HEK293T (cell line): ENCODE measurements around the gene CDK8.

Experiments used
- CTCF ChIA-PET: fragments of 350-600 bp; formaldehyde crosslinking; extraction: SDS; loops from one replicate; lab custom pipeline; 2021; ENCODE audit warnings: antibody characterized with exemption, inconsistent platforms; lab: Yijun Ruan, JAX
- POLR2A ChIA-PET: fragments of 350-600 bp; formaldehyde crosslinking; extraction: SDS; loops from one replicate; lab custom pipeline; 2020; ENCODE audit warnings: antibody characterized with exemption, inconsistent platforms; lab: Yijun Ruan, JAX
- DNase-seq: peaks from one replicate; pipeline ENCODE4 v3.0.0; 2012; ENCODE audit warnings: mixed read lengths; ENCODE audit errors: extremely low spot score
- ARNT ChIP-seq: fragments of 450-650 bp; IDR thresholded peaks from 2 replicates; pipeline ENCODE4 v1.6.1; 2017; ENCODE audit warnings: mild to moderate bottlenecking
- BHLHE40 ChIP-seq: fragments of 450-650 bp; IDR thresholded peaks from 2 replicates; pipeline ENCODE4 v1.6.1; 2016; ENCODE audit warnings: mild to moderate bottlenecking, moderate library complexity, borderline replicate concordance
- CTBP1 ChIP-seq: fragments of 450-650 bp; IDR thresholded peaks from 2 replicates; pipeline ENCODE4 v1.6.1; 2016; ENCODE audit warnings: borderline replicate concordance
- ELF4 ChIP-seq: fragments of 450-650 bp; IDR thresholded peaks from 2 replicates; pipeline ENCODE4 v1.6.1; 2017; ENCODE audit warnings: antibody characterized with exemption
- FOXA1 ChIP-seq: fragments of 450-650 bp; IDR thresholded peaks from 2 replicates; pipeline ENCODE4 v1.6.1; 2016; ENCODE audit warnings: mild to moderate bottlenecking
- FOXK2 ChIP-seq: fragments of 450-650 bp; IDR thresholded peaks from 2 replicates; pipeline ENCODE4 v1.6.1; 2016; ENCODE audit warnings: mild to moderate bottlenecking
- FOXM1 ChIP-seq: fragments of 450-650 bp; IDR thresholded peaks from 2 replicates; pipeline ENCODE4 v1.6.1; 2017; ENCODE audit warnings: mild to moderate bottlenecking, borderline replicate concordance
- HDGF ChIP-seq: fragments of 450-650 bp; IDR thresholded peaks from 2 replicates; pipeline ENCODE4 v1.6.1; 2017; ENCODE audit warnings: antibody characterized with exemption, borderline replicate concordance
- L3MBTL2 ChIP-seq: fragments of 450-650 bp; conservative IDR thresholded peaks from 2 replicates; pipeline ENCODE4 v1.6.1; 2016; ENCODE audit warnings: mild to moderate bottlenecking
- LEF1 ChIP-seq: fragments of 450-650 bp; IDR thresholded peaks from 2 replicates; pipeline ENCODE4 v1.6.1; 2017; ENCODE audit warnings: mild to moderate bottlenecking, borderline replicate concordance
- NFRKB ChIP-seq: fragments of 450-650 bp; IDR thresholded peaks from 2 replicates; pipeline ENCODE4 v1.6.1; 2016; ENCODE audit warnings: mild to moderate bottlenecking, moderate library complexity
- SP1 ChIP-seq: fragments of 450-650 bp; IDR thresholded peaks from 2 replicates; pipeline ENCODE4 v1.6.1; 2017
- SUZ12 ChIP-seq: fragments of 450-650 bp; IDR thresholded peaks from 2 replicates; pipeline ENCODE4 v1.6.1; 2016; ENCODE audit warnings: mild to moderate bottlenecking
- TARDBP ChIP-seq: fragments of 450-650 bp; IDR thresholded peaks from 2 replicates; pipeline ENCODE4 v1.6.1; 2016
- ZNF384 ChIP-seq: fragments of 450-650 bp; IDR thresholded peaks from 2 replicates; pipeline ENCODE4 v1.6.1; 2016
- TF ChIP-seq, protein P1 (sequence below): fragments of 450-650 bp; IDR thresholded peaks from 2 replicates; pipeline ENCODE4 v1.6.1; 2016

Gene CDK8

DNA sequence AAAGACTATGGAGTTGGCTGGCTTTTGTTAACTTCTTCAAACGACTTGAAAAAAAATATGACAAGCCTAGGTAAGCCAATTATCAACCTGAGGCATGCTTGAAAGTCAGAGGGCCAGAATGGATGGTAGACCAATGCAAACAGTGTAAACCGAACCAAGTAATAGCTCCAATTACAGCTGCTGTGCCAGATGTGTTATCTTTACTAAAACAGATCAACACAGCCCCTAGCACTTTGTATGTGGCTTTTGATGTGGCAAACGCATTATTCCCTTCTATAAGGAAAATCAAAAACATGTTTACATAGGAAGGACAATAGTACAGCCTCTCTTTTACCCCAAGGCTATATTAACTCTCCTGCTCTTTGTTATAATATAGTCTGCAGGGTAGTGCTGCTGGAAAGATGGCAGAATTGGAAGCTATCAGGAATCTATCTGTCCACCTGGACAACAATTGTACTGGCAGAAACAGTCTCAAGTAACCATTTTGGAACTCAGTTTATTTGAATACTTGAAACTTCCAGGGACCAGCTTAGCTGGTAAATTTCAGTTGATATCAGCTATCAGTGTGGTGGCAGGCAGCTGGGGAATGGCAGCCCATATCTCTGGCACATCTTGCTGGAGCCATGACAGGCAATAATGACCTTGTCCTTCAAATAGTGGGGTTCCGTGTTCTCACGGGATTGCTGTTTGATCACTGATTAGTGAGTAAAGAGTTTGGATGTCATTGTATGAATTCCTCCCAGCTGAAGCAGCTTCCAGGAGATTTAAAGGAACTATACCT lies 159.2 kb downstream of the CDK8 start:
- no peak for DNase-seq
- TF ChIP-seq FOXK2 (no peak), HDGF (no peak), FOXA1 (no peak), LEF1 (no peak), BHLHE40 (no peak), FOXM1 (no peak), ARNT (no peak), ELF4 (no peak), SP1 (no peak), TARDBP (no peak), NFRKB (no peak), L3MBTL2 (no peak), ZNF384 (no peak), SUZ12 (no peak)
- TF ChIP-seq, protein P1, sequence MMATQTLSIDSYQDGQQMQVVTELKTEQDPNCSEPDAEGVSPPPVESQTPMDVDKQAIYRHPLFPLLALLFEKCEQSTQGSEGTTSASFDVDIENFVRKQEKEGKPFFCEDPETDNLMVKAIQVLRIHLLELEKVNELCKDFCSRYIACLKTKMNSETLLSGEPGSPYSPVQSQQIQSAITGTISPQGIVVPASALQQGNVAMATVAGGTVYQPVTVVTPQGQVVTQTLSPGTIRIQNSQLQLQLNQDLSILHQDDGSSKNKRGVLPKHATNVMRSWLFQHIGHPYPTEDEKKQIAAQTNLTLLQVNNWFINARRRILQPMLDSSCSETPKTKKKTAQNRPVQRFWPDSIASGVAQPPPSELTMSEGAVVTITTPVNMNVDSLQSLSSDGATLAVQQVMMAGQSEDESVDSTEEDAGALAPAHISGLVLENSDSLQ = no peak
- ChIA-PET POLR2A (no interaction called here), CTCF (no interaction called here)

DNA sequence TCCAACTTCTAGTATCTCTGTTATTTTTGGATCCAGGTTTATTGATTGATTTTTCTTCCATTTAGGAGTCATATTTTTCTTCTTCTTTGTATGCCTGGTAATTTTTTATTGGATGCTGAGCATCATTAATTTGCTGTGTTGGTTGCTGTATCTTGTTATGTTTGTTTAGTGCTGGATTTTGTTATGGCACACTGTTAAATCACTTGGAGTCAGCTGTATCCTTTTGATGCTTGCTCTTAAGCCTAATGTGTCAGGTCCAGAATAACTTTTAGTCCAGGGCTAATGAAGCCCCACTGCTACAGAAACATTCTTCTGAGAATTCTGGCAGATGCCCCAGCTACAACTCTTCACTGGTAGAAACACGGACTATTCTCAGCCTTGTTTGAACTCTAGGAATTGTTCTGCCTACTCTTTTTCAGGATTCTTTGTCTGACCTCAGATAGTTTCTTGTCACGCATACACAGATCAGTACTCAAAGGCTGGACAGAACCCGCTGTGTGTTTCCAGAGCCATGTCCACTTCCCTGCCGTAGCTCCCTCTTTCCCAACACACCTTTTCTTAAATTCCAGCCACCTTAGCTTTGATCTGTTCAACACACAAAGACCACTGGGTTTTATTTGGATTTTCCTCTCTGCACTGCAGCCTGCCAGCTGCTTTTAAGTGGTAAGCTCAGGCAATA lies 166.5 kb downstream of the CDK8 start:
- POLR2A ChIA-PET = no interaction called here
- DNase-seq = no peak
- TF ChIP-seq ELF4 (no peak), FOXM1 (no peak), LEF1 (no peak), ZNF384 (no peak), HDGF (no peak), FOXA1 (no peak), CTBP1 (no peak), TARDBP (no peak), SUZ12 (no peak), BHLHE40 (no peak), L3MBTL2 (no peak), ARNT (no peak), NFRKB (no peak), FOXK2 (no peak), SP1 (no peak)
- TF ChIP-seq, protein P1 = no peak
- CTCF ChIA-PET = interaction anchor here (1.0 kb wide), 1 partner anchor 9 kb away, joined by 4 read pairs; no protein-coding TSS in a partner anchor

DNA sequence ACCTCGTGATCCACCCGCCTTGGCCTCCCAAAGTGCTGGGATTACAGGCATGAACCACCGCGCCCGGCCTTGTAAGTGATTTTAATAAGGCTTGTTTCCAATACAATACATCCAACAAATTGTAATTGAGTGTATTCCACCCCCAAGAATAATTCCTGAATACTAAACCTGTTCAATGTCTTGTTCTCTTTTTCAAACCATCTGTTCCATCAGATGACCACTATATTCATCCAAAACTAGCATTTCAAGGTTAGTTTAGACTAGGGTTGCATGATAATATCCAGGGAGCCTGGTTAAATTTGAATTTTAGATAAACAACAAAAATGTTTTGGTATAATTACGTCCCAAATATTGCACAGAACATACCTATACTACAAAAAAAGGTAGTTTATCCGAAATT lies 168.1 kb downstream of the CDK8 start:
- ChIA-PET POLR2A (no interaction called here), CTCF (no interaction called here)
- TF ChIP-seq HDGF (no peak), FOXM1 (no peak), CTBP1 (no peak), TARDBP (no peak)
- DNase-seq = no peak

DNA sequence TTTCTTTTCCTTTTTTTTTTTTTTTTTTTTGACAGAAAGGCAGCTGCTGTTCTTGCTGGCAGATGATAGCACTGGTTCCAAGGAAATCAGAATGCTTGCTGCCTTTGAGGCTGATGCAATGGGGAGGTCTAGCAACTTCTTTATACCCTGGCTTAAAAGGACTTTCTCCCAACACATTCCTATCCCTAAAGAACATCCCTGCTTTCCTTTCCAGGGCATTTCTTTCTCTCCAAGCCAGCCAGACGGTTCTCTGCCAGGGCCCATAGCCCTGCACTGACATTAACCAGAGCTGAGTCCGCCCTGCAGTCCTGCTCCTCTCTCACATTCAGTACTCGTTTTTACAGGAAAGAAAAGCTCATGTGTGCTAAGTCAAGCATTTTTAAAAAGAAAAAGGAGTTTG lies 169.7 kb downstream of the CDK8 start:
- POLR2A ChIA-PET = no interaction called here
- no peak for TF ChIP-seq L3MBTL2
- CTCF ChIA-PET = no interaction called here
- no peak for DNase-seq

DNA sequence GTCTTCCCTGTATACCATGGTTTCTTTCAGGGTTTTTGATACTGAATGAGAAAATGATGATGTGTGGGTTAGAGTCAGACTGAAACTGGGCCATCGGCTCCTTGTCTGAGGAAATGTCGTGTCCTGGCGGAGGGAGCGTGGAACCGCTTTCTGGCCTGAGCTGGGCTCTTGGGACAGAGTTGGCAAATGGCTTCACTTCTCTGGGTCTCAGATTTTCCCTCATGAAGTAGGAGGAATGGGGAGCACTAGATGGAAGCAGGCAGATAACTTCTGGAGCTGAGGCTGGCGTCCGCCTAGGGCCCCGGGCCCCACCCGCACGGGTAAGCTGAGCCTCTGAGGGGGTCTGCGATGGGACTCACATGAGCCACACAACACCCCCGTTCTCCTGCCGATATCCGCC lies 170.3 kb downstream of the CDK8 start:
- CTCF ChIA-PET = no interaction called here
- no peak for DNase-seq
- TF ChIP-seq FOXK2 (no peak), LEF1 (no peak), ZNF384 (no peak), NFRKB (no peak), BHLHE40 (no peak), ELF4 (no peak)
- TF ChIP-seq, protein P1 = no peak
- POLR2A ChIA-PET = no interaction called here

DNA sequence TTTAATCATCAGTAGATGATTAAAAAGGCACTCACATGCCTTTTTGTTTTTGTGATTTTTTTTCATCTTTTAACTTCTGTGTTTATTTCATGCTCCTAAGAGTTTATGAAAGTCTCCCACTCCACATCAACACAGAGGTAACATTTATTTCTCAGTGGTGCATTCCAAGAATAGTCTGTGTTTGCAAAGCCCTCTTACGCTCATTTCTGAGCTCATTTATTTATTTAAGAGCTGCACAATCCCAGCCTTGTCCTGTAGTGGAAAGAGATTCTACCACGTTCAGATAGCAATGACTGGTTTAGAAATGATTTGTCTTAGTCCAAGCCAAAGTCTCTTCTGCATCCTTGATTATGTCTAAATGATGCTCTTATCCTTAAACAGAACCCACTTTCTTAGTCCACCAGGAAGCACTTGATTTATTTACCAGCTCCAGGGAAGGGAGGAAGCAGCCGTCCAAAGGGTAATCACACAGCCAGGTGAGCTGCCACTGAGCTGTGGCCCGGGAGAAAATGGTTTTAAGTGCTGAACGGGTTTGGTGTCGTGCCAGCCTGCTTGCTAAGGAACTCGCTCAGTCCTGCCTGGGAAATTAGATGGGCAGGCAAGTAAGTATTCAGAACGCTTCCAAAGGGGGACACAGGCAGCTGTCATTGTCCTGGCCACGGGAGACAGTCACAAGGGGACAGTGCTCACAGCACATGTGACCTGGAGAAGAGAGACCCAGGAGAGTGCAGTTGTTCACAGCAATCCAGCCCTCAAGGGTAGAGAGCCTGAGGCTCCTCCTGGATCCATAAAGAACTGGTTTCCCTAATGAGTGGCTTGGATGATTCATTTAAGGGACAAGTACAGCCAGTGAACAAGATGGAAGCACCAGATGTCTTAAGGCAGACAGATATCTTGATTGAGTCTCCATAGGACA lies 171.8 kb downstream of the CDK8 start:
- ChIA-PET POLR2A (no interaction called here), CTCF (interaction anchor here (0.5 kb wide), 1 partner anchor 1584 kb away, joined by 3 read pairs; no protein-coding TSS in a partner anchor)
- TF ChIP-seq FOXA1 = no peak
- TF ChIP-seq SP1 = no peak
- no peak for TF ChIP-seq ELF4
- TF ChIP-seq, protein P1 = no peak
- no peak for TF ChIP-seq LEF1
- TF ChIP-seq TARDBP = no peak
- no peak for TF ChIP-seq L3MBTL2
- no peak for TF ChIP-seq FOXK2
- no peak for TF ChIP-seq FOXM1
- TF ChIP-seq HDGF = no peak
- TF ChIP-seq SUZ12 = no peak
- no peak for TF ChIP-seq BHLHE40
- no peak for TF ChIP-seq NFRKB
- TF ChIP-seq ZNF384 = no peak
- TF ChIP-seq ARNT = no peak
- DNase-seq = no peak
